ENCODE data around the gene ANKFY1. TPM values are rescaled to one million over a fixed set of nuclear protein-coding genes. Genes with fewer than 3 reads are reported as not detected.

ANKFY1 gene
- total and polyA plus RNA-seq, 2 donors (not counting 3 experiments of a cell fraction or from before 2014, with no cell fraction given) = 30.6 to 51.1 TPM

- intact Hi-C loops (cut with micrococcal nuclease) = loop anchor here (1.0 to 5.0 kb wide), 7 partner anchors 16 to 325 kb away; partner anchors contain the start of genes ANKFY1 and UBE2G1
- Histone ChIP-seq H3K79me2 (ENCODE audit: control insufficient read depth, insufficient read depth, low read length) (peaks cover 10% of the 10 kb centered on the region), H3K9me1 (replicated peaks; ENCODE audit: control insufficient read depth, extremely low read depth, insufficient read depth, low read length) (no peaks in the 10 kb centered on the region), H3K9ac (replicated peaks; ENCODE audit: extremely low read depth, insufficient read depth, low read length) (no peak overlapping the region), H3K4me1 (ENCODE audit: control insufficient read depth, extremely low read depth, insufficient read depth, low read length) (no peaks in the 10 kb centered on the region), H3K4me3 (replicated peaks in 1 of 3; ENCODE audit: insufficient read depth in 1 of 3, low read depth in 1 of 3, low read length in 3 of 3) (no peak overlapping the region), H3K9me3 (replicated peaks; ENCODE audit: control insufficient read depth, insufficient read depth, low read length) (no peaks in the 10 kb centered on the region), H3K36me3 (ENCODE audit: control insufficient read depth in 2 of 2, extremely low read depth in 1 of 2, insufficient read depth in 2 of 2, low read length in 2 of 2) (peaks cover 0 to 3% of the 10 kb centered on the region in 2 experiments), H2AFZ (ENCODE audit: low read depth, low read length) (no peak overlapping the region), H3K4me2 (ENCODE audit: insufficient read depth, low read length) (no peak overlapping the region), H3K27ac (ENCODE audit: insufficient read depth, low read depth, low read length) (no peak overlapping the region), H3K27me3 (ENCODE audit: control insufficient read depth in 2 of 2, insufficient read depth in 2 of 2, low read length in 2 of 2) (no peaks in the 10 kb centered on the region), H4K20me1 (replicated peaks; ENCODE audit: control insufficient read depth, extremely low read depth, insufficient read depth, low read length) (no peaks in the 10 kb centered on the region)
- FAIRE-seq = no peak
- BruUV-seq (replicated peaks) = no TSS peak
- dilution Hi-C loops (cut with MboI; ENCODE audit: extremely low pct_ligation_motif_present, low sequenced_read_pairs) = no loop called here
- TF ChIP-seq FOS (IDR thresholded peaks at IDR 0.05; ENCODE audit: borderline replicate concordance, insufficient read depth, low read length) = no peak
- TF ChIP-seq EZH2 (IDR thresholded peaks at IDR 0.05; ENCODE audit: borderline replicate concordance, low read depth, low read length, severe bottlenecking) = no peak
- no peak for TF ChIP-seq MYC (IDR thresholded peaks at IDR 0.05; ENCODE audit: low read depth, low read length)
- no peak for TF ChIP-seq JUN (IDR thresholded peaks at IDR 0.05; ENCODE audit: borderline replicate concordance, insufficient read depth, insufficient read length, low read depth)
- TF ChIP-seq MAX (IDR thresholded peaks at IDR 0.05; ENCODE audit: insufficient read depth, insufficient read length) = no peak
- no peak for TF ChIP-seq GATA2 (IDR thresholded peaks at IDR 0.05; ENCODE audit: insufficient read depth, insufficient read length, low read depth, low read length)
- no peak for TF ChIP-seq POLR2A (IDR thresholded peaks at IDR 0.05; ENCODE audit: low read depth, low read length)
- no peak for TF ChIP-seq POLR2AphosphoS5 (IDR thresholded peaks at IDR 0.05; ENCODE audit: insufficient read depth, low read depth, low read length)
- no peak for TF ChIP-seq CTCF (IDR thresholded peaks at IDR 0.05; ENCODE audit: extremely low read depth in 1 of 2, insufficient read depth in 1 of 2, low read depth in 1 of 2, low read length in 2 of 2)
- POLR2A ChIA-PET = no interaction called here
- CTCF ChIA-PET = interaction anchor here (0.8 to 3.2 kb wide), 38 partner anchors 8 to 302 kb away, joined by 3 to 152 read pairs (median 6); partner anchors contain the start of genes ANKFY1 and UBE2G1
- no peak for DNase-seq (ENCODE audit: low read depth, low spot score)
Measured at GRCh38 chr17:4215882-4216570, 47.8 kb downstream of the ANKFY1 start.

All from endothelial cell of umbilical vein (primary cell).